ENCODE measurements around the gene SEPTIN14.

GRCh38 chr7:55786901-55787300 is 75.7 kb downstream of the SEPTIN14 start:
- TF ChIP-seq CTCF (IDR thresholded peaks at IDR 0.05) = no peak
- no peak for TF ChIP-seq POLR2AphosphoS5 (IDR thresholded peaks at IDR 0.05)
